IPS-NIHi7 (cell line): Measurements from ENCODE around the gene SLC6A6.
"Not testable (repeated sequence)": the region's sequence is repeated elsewhere in the genome, so short reads cannot be mapped to it uniquely, and the experiment has no call there.

Experiments
- DNase-seq: peaks from one replicate; pipeline ENCODE4 v3.0.0; 2012; ENCODE audit warnings: mixed read lengths; ENCODE audit errors: extremely low spot score

Gene SLC6A6

DNA sequence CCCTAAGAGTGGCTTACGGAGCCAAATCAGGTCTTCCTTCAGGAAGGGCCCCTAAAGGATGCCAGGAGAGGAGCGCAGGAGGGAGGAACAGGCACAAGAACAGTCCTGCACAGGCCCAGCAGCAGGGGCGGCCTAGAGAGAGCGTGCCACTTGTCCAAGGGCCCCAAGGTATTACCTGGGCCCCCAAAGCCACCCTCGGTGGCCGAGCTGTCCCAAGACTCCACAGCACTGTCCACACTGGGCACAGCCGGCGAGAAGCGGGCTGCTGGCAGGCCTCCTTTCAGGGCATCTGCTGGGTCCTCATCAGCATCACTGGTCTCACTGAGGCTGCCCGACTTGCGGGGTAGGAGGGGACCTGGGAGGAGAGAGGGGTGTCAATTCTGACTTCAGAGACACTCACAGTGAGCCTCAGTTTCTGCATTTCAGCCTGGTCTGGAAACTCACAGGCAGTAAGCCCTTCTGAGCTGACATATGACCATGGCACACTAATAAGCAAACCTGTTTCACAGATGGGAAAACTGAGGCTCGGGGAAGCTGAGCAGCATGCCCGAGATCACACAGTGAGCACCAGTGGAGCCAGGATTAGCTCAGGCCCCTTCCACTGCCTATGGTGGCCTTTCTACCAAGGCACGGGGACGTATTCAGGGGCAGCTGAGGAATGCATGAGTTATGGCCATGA, 104.4 kb downstream of the SLC6A6 start:
- no peak for DNase-seq

DNA sequence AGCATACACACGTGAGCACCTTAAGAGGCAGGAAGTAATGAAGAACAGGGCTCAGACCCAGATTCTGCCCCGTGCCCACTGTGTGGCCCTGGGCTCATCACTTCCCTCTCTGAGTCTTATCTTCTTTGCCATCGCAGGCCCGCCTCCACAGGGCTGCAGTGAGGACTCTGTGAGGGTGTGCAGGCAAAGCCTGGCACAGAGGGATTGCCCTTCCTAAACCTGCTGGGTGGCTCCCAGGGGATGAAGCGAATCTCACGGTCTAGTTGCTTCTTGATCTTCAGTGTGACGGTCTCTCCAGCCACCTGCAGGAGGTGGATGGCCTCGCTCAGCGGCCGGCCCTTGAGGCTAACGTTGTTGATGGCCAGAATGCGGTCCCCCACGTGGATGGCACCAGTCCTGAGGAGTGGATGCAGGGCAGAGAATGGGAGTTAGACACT, 104.9 kb downstream of the SLC6A6 start:
- no peak for DNase-seq

- DNase-seq, result no peak
These were observed 105.5 kb downstream of the SLC6A6 start for GRCh38 chr3:14507757-14508504.

GRCh38 chr3:14508505-14508819, 106.1 kb downstream of the SLC6A6 start:
- DNase-seq, result no peak

DNA sequence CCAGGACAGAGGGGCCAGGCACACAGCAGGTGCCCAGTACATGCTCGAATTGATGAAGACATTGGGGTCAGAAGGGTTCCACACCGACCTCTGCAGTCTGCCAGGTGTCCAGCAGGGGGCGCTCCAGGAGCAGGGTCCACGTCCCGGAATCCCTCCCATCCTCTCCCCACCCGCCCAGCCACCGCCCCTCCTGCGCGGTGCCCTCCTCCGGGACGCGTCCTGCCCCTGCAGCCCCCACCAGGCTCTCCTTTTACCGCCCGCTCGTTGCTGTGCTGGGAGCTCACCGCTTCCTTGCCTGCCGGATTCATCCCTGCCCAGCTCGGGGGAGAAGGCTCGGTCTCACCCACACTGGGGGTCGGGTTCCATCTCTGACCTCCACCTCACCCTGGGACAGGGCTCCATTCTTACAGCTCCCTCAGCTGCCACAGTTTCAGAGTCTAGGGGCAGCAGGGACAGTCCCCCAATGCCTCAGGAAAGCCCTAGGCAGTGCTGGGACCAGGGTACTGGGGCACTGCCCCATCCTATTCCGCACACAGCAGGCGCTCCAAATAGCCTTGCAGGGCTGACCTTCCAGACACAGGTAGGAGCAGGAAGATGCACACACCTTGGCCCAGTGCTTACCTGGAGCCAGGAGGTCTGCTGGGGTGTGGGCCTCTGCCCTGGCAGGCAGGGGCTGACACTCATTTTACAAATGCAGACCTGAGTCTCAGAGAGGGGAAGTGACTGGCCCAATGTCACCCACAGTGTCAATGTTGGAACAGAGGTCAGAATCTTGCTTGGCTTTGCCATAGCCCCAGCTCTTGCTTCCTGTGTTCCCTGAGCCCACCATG, 106.8 kb downstream of the SLC6A6 start:
- peak; percentile 94 for DNase-seq

DNA sequence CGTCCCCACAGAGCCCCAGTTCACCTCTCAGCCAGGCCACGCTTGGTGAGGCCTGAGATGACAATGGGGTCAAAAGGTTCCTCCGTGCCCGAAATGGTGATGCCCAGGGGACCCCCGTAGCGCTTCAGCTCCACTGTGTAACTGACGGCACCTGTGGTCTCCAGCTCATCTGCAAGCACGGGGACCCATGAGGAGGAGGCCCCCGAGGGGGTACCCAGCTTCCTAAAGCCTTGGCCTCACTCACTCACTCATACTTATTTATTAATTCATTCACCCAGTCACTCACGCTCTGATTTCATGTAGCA, 107.3 kb downstream of the SLC6A6 start:
- DNase-seq, result no peak

GRCh38 chr3:14510838-14511622, 108.6 kb downstream of the SLC6A6 start:
- DNase-seq, result no peak

DNA sequence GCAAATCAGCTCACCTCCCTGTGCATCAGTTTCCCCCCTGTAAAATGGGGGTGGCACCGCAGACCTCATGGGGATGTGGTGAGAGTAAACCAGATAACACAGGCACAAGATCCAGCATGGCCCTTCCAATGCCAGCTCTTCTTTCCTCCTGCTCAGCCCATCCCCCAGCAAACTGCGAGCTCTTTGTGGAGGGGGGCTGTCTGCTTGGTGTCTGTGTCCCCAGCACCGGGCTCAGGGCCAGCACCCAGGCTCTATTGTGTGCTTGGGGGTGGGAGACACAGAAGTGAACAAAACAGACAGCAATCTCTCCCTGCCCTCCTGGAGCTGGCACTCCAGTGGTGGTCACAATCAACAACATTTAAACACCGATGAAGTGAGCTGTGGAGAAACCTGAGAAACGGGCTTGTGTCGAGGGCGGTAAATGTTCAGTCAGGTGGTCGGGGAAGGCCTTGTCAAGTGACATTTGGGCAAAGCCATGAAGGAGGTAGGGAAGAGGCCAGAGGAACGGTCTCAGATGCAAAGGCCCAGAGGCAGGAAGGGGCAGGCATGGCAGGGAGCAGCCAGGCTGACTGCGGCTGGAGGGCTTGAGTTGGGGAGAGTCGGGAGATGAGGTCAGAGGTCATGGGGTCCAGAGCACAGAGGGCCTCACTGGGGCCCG, 109.3 kb downstream of the SLC6A6 start:
- DNase-seq, result no peak

GRCh38 chr3:14512281-14512941, 110.0 kb downstream of the SLC6A6 start:
- no peak for DNase-seq

DNA sequence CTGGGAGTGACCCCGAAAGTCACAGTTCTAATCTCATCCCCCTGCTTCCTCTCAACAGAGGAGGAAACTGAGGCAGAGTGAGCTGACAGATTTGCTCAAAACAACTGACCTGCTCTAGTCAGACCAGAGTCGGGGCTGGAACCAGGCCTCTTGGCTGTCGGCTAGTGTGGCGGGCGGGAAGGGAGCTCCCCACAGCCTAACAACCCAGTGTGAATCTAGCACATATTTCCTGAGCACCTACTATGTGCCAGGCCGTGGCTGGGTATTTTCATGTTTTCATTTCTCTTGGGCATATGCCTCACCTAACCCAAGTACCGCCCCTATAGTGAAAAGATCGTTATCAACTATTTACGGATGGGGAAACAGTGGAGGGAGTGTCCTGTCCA, 110.5 kb downstream of the SLC6A6 start:
- DNase-seq, result no peak

DNA sequence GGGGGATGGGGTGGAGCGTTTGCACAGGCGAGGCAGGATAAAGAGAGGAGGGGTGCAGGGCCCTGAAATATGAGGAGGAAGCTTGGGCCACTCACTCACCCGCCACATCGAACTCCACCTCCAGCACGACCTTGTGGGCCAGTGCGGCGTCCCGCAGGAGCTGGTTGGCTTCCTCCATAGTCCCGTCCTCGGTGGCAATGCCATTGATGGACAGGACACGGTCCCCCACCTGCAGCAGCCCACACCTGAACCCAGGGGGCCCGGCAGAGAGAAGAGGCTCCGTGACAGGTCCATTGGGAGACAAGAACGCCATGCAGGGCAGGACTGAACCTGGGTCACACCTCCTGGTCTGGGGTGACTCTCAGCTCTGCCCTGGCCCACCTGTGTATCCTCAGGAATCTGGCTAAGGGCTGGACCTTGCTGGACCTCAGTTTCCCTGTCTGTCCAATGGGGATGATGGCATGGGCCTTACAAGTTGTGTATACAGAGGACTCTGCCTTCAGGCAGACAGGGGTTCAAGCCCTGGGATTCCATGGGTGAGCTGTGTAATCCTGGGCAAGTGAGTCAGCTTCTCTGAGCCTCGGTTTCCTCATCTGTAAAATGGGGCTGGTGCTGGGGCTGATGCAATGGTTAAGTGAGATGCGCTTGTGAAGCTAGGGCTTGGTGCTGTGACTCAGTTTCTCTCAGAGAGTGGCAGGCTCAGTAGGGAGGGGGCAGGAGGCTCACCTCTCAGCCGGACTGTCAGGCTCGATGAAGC, 111.3 kb downstream of the SLC6A6 start:
- DNase-seq, result no peak

DNA sequence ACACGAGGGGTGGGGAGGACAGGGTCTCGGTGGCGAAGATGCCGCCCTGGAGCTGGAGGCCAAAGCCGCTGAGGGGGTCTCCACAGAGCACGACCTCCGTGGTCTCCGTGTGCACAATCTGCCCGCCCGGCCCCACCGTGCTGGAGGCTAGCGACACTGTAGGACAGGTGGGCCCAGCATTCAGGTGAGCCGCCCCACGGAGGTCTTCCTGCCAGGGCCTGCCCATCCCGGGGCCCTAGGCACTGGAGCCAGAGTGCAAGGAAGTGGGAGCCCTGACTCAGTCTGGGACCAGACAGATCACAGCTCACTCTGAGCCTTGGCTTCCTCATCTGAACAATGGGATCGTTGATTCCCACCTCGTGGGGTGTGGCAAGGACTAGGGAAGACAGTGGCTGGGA, 111.9 kb downstream of the SLC6A6 start:
- no peak for DNase-seq

- not testable (repeated sequence) for DNase-seq
These were observed 113.1 kb downstream of the SLC6A6 start for GRCh38 chr3:14515526-14515925.

GRCh38 chr3:14516738-14517345, 114.4 kb downstream of the SLC6A6 start:
- no peak for DNase-seq

DNA sequence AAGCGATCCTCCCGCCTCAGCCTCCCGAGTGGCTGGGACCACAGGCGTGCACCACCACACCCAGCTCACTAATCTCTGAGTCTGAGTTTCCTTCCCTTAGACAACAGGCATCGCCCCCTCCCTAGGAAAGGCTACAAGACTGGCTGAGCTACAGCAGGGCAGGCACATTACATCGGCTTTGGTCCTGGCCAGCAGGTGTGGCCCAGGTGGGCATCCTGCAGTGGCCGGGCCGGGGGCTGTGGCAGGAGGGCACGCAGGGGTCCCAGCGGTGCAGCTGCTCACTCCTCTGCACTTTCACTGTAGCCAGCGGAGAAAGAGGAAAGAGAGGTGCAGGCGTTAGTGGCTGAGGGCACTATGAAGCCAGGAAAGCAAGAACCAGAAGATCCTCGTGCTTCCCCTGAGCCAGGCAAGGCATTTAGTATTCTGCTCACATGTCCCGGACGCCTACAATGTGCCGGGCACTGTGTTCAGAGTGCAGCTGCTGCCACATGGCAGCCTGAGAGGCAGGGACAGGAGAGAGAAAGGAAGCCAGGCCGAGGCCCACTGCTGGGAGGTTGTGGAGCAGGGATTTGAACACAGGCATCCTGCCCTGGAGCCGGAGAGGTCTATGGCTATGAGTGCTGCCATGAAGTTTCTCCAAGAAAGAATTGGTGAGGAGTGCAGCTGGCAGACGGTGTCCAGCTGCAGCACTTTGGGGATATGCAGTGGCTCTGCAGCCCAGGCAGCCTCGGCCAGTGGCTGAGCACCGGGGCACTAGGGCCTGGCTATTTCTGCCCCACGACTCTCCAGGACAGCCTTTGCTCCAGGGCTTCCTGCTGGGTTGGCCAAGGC, 115.4 kb downstream of the SLC6A6 start:
- DNase-seq, result no peak

DNA sequence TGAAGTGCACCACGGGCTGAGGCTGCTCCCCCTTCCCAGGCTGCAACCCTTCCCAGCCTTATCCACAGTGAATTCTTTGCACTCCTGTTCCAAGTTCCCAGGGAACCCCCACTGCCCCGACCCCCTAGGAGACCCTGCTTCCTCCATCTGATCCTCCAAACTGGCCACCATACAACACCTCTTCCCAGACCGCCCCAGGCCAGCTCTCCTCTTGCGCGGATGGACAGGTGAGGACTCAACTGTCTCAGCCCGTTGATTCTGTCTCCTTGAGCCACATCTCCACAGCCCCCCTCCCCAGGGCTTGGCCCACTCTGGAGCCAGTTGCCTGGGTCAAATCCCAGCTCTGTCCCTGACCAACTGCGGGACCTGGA, 116.0 kb downstream of the SLC6A6 start:
- DNase-seq, result no peak

DNA sequence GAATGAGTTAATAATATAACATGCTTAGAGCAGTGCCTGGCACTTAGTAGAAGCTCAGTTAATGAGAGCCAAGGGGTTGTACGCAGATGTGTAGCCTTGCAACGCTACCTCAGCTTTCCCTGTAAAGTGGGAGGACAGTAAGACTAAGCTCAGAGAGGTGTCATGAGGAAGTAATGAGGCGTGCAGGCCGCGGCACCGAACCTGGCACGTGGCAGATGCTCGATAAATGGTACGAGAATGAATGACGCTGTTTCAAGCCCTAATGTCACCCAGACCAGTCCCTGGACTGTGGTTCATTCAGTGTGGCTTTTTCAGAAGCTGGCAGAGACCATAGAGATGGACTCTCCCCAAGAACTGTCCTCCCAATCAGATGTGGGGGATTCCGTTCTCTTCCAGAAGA, 116.5 kb downstream of the SLC6A6 start:
- no peak for DNase-seq

DNA sequence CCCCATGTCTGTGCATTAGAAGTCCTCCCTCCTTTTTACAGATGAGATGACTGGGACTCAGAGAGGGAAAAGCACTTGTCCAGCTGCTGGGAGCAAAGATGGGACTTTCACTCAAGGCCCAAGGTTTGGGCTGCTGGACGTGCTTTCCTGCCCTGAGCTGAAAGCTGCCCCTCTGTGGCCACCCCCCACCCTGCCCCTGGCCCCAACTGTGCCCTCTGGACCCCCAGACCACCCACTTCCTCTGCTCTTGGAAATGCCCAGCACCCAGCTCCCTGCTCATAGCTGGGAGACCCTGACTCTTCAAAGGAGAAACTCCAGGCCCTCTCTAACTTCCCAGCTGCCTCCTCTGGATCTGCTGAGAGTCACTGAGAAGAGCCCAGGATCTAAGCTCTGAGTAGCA, 117.0 kb downstream of the SLC6A6 start:
- DNase-seq, result no peak

DNA sequence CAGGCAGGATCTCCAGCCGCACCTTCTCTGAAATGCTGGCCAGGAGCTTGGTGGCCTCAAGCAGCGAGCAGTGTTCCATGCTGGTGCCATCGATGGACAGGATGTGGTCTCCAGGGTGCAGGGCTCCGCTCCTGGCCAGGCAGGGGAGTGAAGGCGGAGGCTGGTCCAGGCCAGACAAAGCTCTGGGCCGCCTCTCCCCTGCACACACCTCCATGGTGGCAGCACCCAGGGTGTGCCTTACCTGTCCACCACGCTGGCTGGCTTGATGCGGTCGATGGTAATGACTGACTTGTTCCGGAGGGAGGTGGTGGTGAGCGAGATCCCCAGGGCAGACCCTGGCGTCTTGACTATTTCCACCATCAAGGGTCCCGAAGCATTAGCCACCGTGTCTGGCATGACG, 117.7 kb downstream of the SLC6A6 start:
- DNase-seq, result no peak
